Measurements from ENCODE around the gene ARHGAP42.

DNA sequence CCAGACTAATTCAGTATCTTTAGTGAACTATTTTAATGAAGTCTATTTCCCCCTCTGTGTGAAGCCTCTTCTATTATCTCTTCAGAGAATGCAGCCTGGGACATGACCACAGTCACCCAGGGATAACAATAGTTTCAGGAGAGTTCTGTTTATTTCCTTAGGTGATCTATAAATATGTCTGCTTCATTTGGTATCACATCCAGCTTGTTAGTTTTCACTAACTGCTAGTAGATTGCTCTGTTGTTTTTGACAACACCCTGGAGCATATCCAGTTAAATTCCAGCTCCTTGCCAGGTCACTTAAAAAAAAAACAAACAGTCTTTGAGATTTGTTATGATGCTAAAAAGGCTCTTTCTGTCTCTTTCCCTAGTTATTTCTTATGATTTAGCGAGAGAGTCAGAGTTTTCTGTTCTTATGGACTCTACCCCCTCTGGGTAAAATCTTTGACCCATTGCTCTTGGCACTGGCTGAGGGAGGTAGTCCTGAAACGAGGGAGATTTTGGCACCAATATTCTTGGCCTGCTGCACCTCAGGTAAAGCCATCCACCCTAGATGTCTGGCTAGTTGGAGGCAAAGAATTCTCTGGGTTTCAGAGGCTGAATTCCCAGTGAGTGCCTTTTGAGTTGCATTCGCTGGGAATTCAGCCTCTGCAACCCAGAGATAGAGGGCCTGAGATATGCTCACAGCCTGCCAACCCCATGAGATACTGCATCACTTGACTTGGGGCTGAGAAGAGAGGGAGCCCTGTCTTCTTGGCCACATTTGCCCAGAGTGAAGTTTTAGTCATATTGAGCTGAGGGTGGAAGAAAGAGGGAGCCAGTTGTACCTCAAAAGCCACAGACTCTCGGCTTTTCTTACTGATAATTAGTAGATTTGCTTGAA lies 283.4 kb downstream of the ARHGAP42 start:
- TF ChIP-seq CTCF (IDR thresholded peaks at IDR 0.05; ENCODE audit: low read depth, low read length, poor library complexity, severe bottlenecking) (no peak), EZH2phosphoT487 (IDR thresholded peaks at IDR 0.05; ENCODE audit: borderline replicate concordance, low read length) (no peak)
